HG02763 (cell line): ENCODE measurements around the gene LYVE1.
"Not testable (repeated sequence)": the region's sequence is repeated elsewhere in the genome, so short reads cannot be mapped to it uniquely, and the experiment has no call there.

Experiments used
- ATAC-seq: cut with Tn5 transposase; IDR thresholded peaks from one replicate; pipeline ENCODE4 v1.9.1; 2021; ENCODE audit warnings: mild to moderate bottlenecking, moderate library complexity; ENCODE audit not compliant: unreplicated experiment

LYVE1 gene, protein sequence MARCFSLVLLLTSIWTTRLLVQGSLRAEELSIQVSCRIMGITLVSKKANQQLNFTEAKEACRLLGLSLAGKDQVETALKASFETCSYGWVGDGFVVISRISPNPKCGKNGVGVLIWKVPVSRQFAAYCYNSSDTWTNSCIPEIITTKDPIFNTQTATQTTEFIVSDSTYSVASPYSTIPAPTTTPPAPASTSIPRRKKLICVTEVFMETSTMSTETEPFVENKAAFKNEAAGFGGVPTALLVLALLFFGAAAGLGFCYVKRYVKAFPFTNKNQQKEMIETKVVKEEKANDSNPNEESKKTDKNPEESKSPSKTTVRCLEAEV

DNA sequence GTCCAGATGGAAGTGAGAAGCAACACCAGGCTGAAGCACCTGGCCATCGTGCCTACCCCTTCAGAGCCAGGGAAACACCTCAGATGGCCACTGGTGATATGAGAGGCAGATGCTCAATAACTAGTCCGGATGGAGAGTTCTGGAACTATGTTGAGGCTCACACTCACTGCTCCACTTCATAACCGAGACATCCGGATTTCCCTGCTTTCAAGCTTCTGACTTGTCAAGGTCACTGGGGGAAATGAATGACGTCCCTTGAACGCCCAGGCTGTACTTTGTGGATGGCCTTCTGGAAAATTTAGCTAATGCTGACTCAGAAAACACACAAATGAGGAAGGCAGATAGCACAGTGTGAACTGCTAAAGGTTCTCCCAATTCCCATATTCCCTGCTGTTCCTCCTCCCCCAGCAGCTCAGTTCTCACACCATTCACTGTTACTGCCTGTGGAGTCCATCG, at the start of gene LYVE1:
Gene LYVE1, minus strand, starts transcription at position 180 of the 456 bp plus-strand sequence. Its CDS starts 133 bp downstream, at position 47.
- ATAC-seq, result no peak

DNA sequence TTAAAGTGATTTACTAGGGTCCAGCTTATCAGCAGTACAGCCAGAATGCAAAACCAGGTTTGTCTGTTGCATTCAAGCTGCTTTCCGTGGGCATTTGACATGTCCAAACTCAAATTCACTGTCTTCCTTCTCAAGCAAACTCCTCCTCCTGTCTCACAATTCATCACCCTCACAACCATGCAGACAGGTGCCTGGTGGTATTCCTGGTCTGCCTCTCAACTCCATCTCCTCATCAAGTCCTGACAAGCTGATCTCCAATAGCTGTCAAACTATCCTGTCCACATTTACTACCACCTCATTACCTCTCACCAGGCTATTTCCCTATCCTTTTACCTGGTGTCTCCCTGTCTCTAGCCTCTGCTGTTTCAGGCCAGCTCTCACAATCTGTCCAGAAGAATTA, 49.1 kb upstream of the LYVE1 start:
- ATAC-seq, result no peak

DNA sequence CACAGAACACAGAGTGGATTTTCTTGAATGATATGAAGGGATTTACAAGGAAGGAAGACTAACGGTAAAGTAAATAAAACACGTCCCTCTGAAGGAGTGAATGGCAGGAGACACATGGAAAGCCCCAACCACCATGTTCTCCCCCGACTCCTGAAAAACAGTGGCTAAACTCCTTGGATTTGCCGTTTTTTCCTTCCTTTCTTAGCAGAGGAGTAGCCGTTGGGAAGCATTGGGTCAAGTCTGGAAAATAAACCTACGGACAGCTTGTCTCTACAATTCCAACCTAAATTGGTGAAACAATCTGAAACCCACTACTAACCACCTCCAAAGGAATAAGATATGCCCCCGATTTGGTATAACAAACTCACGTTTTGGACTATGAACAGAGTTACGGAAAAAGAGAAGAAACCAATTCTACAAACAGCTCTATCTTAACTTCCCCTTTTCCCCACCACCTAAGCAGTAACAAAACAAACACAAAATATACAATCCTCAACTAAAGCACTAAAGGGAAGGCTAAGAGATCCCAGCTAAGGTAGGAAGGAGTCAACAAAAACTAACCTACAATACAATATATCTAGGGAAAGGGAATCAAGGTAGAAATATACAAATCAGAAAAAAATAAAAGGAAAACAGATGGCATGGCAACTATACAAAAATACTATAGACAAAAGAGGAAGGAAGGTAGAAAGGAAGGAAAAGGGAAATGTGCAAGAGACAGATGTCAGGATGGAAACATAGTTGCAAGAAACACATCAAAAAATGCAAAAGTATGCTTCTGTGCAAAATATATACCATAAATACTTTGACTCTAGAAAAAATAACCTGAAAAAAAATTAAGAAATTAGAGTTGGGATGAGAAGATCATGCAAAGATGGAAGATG, 43.8 kb upstream of the LYVE1 start:
- ATAC-seq, result no peak

DNA sequence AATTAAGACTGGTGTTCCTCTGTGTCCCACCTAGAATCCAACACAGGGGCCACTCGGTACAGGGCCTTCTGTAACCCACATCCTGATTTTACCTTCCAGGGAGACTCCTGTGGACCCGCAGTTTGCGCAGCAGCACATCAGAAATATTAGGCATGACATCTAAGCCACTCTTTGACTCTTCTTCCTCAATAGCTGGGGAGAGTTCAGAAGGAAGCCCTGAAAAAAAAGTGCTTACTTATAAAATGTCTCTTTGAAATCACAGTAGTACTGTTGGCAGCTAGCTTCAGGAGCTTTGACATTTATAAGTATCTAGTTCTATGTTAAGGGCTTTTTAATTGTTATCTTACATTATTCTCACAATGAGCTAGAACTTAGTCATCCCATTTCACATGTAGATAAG, 41.2 kb upstream of the LYVE1 start:
- ATAC-seq, result no peak

DNA sequence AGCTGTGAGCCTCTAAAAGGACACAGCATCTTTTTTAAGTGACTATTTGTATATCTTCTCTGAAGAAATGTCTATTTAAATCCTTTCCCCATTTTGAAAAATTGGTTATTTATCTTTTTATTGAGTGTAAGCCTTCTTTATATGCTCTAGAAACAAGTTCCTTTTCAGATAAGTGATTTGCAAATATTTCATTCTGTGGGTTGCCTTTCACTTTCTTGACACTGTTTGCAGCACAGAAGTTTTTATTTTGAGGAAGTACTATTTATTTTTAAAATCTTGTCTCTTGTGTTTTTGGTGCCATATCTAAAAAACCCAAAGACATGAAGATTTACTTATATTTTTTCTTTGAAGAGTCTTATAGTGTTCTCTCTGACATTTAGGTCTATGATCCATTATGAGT, 40.1 kb upstream of the LYVE1 start:
- no peak for ATAC-seq

DNA sequence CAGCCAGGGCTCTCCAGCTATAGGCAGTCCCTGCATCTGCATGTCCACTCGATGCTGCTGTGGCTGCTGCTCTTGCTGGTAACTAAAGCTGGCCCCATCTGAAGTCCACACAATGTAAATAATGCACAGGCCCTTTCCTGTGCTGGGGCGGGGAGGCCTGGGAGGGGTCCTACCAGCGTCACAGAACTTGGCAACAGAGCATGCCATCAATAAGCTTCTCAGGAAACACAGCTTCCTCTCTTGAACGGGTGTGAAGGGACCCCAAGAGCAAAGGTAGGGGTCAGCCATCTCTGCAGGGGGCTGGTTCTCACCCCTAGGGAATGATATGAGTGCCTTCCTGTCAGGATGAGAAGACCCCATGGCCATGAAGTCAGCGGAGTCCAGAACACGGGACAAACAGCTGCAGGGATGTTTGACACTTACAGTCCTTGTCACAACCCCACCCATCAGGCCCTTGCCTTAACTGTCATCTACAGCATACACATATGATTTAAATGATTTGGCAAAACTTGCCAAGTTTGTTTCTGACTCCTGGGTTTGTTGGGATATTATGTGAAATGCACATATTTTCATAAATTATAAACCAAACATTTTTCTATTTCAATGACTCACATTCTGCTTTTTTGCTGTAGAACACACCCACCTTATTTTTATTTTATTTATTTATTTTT, 39.1 kb upstream of the LYVE1 start:
- no peak for ATAC-seq

DNA sequence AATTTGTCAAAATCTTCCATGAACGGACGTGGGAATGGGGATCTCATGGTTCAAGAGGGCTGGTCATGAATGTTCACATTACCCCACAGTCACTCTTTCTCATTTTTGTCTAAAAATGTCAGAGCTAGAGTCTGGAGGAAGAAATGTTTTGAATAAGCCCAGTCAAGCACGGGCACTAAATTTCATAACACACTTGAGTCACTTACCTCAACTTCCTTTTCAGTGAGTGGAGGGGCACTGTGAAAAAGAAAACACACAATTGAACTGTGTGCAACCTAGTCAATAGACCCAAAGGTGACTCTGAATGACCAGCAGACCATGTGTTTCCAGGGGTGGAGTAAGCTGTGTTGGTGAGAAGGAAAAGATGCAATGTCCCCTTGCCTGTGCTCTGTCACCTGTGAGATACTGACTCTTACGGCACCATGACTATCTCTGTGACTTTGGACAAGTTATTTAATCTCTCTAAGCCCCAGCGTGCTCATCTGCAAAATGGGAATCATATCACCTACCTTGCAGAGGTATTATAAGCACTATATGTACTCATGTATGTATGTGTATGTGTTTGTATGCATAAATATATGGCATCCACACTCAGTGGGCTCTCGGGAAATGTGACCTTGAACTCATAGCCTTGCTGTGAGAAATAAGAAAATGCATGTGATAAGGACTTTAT, 38.2 kb upstream of the LYVE1 start:
- no peak for ATAC-seq

DNA sequence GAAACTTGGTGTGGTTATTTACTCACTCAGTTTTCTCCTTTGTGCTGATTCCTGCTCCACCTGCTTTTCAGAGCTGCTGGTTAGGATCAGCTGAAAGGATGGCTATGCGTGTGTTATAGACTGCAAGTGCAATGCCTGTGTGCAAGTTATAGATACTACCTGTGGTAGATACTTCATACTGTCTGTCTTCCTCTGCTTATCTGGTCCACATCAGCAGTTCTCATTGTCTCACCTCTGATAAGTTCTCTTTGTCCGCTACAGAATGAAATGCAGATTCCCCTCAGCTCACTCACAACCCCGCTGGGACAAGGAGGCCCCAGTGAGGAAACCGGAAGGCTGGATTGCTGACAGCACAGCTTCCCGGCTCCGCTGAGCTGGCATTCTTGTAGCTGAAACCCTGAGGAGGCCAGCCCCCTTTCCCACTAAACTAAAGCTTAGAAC, 37.5 kb upstream of the LYVE1 start:
- no peak for ATAC-seq

DNA sequence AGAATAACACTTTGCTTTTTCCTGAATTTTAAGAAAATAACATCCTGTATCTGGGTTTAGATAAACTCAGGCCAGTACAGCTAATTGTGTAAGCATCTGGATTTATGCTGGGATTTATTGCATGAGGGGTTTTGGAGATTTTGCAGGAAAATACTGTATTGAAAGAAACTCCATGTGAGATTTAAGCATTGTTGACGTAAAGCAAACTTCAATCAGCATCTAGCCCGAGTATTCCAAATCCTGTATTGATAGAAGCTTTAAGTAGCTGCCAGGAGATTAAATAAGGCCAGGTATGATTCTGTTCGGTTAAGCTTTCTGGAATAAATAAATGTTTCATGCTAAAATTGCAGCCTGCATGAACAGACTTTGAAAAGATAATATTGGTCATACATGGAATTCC, 36.3 kb upstream of the LYVE1 start:
- ATAC-seq, result no peak

DNA sequence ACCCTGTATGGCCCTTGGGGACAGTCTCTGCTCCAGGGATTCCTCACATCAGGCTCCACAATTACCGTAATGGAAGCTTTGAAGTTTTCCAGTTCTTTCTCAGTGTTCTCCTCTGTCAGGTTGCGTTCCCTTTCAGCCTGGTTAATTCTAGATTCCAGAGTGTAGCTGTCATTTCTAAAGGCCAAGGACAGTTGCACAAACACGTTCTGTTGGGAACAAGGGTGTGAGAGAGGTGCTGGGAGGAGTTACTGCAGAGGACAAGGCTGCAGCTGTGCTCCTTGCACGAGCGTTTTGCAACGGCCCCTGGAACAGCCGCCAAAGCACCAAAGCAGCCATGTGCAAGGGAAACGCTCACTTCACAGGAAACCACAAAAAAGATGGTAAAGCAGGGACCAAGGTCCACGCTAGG, 35.9 kb upstream of the LYVE1 start:
- ATAC-seq, result no peak

DNA sequence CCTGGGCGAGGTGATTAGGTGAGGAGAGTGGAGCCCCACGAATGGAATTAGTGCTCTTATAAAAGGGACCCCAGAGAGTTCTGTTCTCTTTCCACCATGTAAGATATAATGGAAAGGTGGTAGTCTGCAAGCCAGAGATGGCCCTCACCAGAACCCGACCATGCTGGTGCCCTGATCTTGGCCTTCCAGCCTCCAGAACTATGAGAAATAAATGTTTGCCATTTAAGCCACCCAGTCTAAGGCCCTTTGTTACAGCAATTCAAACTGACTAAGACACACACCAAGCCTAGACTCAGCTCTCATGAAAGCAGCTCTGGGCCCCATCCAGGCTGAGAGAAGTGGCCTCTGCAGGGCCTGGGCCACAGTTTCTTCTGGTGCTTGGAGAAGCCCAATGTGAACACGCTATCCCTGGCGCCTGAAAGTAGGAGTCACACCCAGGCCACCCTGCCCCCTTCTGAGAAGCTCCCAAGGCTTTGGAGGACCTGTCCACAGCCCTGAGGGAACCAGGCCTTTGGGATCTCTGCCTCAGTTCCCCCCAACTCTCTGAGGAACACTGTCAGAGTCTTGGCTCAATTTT, 35.3 kb upstream of the LYVE1 start:
- ATAC-seq, result no peak

DNA sequence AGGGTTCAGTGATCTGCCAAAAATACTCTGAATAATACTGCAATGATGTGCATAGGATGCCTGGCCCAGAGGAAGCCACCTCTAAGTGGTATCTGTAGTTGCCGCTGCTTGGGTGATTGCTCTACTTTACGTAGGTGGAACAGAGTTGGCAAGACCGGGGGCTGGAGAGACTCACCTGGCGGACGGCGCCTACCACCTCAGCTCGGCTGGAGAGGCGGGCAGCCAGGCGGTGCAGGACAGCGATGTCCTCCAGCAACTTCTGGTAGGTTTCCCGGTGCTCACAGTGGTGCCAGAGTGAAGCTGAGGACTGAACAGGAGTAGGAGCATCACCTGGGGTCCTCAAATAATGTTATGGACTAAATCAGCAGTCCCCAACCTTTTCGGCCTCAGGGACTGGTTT, 34.5 kb upstream of the LYVE1 start:
- ATAC-seq, result no peak

DNA sequence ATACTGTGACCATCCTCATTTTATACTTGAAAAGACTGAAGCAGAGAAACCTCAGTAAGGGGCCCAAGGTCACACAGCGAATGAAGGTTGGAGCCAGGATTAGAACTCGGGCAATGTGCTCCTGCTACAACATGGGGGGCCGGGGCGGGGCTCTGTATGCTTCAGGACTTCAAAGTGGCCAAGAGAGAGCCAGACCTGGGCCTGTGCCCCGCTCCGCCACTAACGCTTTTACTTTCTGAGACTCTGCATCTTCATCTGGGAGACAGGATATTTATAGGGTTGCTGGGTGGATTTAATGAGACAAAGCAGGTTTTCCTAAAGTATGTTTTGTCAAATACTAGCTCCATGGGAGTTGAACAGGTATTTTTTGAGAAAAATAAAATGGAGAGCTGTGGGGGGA, 33.9 kb upstream of the LYVE1 start:
- no peak for ATAC-seq

DNA sequence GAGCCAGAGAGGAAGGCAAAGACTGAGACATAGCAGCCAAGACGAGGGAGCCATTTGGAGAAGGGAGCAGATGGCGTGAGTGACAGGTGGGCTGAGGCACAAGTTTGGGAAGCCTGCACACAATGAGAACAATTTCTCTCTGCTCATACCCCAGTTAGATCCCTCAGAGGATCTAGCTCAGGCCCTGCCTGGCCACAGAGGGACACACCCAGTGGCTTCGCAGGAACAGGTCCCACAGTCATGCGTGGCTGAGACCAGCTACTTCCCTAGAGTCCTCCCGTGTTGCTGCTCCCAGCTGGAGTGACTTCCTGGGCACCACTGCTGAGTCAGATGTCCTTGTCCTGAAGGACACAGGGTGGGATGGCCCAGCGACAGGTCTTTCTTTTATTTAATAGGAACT, 33.4 kb upstream of the LYVE1 start:
- no peak for ATAC-seq

DNA sequence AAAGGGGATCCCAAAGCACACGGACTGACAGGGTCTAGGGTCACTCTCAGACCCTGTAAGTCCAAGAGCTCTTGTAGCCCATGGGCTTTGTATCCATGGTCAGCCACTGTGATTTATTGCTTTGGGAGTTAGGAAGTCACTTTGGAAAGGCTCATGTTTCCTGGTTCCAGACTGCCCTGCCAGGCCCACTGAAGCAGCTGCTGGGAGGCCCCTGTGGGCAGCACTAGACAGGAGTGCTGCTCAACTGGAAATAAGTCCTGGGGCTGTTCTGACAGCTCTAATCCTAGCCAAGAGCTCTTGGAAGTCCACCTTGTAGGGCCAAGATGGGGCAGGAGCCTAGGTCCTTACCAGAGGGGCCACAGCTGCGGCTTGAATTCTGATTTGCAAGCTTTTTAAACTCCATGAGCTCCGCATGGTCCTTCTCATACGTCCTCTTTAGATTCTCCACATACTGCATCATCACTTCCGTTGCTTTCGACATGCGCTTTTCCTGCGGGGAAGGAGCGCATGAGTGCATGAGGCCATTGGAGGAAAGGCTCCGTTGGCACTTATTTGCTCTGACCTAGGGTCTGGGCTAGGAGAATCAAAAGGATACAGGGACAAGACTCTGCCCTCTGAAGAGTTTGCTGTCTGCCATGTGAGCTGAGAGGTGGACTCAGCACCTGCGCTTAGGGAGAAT, 32.2 kb upstream of the LYVE1 start:
- ATAC-seq, result no peak

DNA sequence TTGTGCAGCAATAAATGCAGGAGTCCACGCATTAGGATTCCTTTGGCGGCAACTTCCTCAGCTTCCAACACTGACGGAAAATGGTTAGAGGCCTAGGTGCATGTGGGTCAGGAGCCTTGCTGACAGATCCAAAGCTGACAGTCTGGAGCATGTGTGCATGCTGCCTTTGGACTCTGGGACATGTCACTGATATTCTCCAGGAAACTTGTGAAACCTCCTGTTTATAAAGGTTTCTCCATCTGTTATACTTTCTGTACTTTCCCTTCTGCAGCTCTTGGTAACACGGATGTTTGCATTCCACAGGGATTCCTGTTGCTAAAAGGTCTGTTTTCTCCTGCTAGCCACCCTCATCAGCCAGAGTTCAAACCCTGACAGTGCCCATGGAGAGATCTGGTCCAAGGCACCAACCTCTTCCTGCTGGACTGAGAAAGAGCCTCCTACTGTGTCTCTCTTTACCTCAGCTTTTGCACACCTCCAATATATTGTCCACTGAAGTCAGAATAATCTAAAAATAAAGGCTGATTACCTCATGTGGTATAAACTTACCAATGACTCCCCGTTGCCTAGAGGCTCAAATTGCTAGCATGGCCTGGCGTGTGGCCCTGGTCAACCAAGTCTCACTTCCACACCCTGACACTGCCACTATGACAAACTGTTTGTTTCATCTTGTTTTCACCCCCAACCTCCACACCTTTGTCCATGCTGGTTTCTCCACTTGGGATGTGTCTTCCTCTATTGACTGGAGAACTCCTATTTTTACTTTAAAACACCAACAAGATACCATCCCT, 31.1 kb upstream of the LYVE1 start:
- no peak for ATAC-seq

DNA sequence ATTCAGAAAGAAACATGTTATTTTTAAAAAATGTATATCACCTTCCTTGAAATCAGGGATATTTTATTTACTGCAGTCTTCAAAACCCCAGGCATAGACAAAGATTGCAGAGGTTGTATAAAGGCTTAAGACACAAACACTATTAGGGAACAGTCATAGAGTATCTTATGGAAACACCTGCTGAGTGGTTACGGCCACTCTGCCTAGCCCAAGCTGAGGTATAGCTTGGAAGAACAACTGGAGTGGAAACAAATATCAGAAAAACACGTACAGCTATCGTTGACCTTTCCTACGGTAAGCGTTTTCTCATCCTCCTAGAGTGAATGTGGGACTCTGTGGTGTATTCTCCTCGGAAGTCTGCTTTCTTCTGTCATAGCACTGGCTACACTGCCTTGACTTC, 30.4 kb upstream of the LYVE1 start:
- no peak for ATAC-seq

DNA sequence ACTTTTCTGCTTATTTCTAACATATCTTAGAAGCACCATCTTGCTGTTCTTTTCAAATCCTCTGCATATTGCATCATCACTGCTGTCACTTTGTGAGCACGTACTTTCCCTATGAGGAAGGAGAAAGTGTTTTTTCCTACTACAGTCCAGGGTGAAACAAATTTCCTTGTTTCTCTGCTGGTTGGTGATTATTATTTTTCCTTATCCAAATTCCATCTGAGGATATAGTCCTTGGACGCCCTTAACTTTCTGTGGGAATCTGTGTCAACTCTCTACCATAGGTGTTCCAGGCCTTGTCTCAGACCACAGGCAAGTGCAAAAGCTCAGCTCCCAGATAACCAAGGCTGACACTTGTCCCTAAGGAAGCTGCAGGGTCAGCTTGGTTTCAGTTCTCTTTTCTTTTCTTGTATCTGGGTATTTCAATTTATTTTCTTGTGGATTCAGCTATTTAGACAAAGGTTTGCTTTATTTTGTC, 29.4 kb upstream of the LYVE1 start:
- ATAC-seq, result no peak

DNA sequence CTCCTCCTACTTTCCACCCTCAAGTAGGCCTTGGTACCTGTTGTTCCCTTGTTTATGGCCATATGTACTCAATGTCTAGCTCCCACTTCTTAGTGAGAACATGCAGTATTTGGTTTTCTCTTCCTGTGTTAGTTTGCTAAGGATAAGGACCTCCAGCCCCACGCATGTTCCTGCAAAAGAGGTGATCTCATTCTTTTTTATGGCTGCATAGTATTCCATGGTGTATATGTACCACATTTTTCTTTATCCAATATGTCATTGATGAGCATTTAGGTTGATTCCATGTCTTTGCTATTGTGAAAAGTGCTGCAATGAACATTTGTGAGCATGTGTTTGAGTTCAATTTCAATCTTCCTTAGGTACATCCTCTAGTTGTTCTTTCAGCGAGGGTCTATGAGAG, 27.4 kb upstream of the LYVE1 start:
- ATAC-seq, result not testable (repeated sequence)
